Parathyroid adenoma (tissue), 2 donors: ENCODE results near the gene SUSD4.

Source experiments
- H2AFZ ChIP-seq: fragments of 300-600 bp; sonication (generic); one replicate; pipeline ENCODE4 v1.7.0; 2017; ENCODE audit warnings: antibody characterized with exemption, mild to moderate bottlenecking
- H3K27ac ChIP-seq: fragments of 300-600 bp; sonication (generic); one replicate; pipeline ENCODE4 v1.7.0; 2017
- H3K27me3 ChIP-seq: fragments of 300-600 bp; sonication (generic); one replicate; pipeline ENCODE4 v1.7.0; 2017; ENCODE audit warnings: low read length; ENCODE audit not compliant: control insufficient read depth, insufficient read depth
- H3K36me3 ChIP-seq: fragments of 300-600 bp; sonication (generic); one replicate; pipeline ENCODE4 v1.7.0; 2017; ENCODE audit warnings: low read length; ENCODE audit not compliant: control insufficient read depth, insufficient read depth
- H3K4me1 ChIP-seq: fragments of 300-600 bp; sonication (generic); one replicate; pipeline ENCODE4 v1.7.0; 2017; ENCODE audit warnings: control low read depth
- H3K4me2 ChIP-seq: fragments of 300-600 bp; sonication (generic); one replicate; pipeline ENCODE4 v1.7.0; 2017; ENCODE audit warnings: low read length
- H3K4me3 ChIP-seq: fragments of 300-600 bp; sonication (generic); one replicate; pipeline ENCODE4 v1.7.0; 2017; ENCODE audit warnings: low read depth, low read length
- H3K79me2 ChIP-seq: fragments of 300-600 bp; sonication (generic); one replicate; pipeline ENCODE4 v1.7.0; 2017; ENCODE audit warnings: control low read depth
- H3K9ac ChIP-seq: fragments of 300-600 bp; sonication (generic); one replicate; pipeline ENCODE4 v1.7.0; 2017; ENCODE audit warnings: mild to moderate bottlenecking
- H3K9me3 ChIP-seq: fragments of 300-600 bp; sonication (generic); one replicate; pipeline ENCODE4 v1.7.0; 2017; ENCODE audit warnings: low read length; ENCODE audit not compliant: control insufficient read depth
- TF ChIP-seq, protein P1 (sequence below): fragments of 300-600 bp; sonication (generic); IDR thresholded peaks from one replicate; pipeline ENCODE4 v1.7.0; 2017; ENCODE audit warnings: antibody characterized with exemption, mild to moderate bottlenecking
- donor health status: primary hyperparathyroidism.

Gene SUSD4

DNA sequence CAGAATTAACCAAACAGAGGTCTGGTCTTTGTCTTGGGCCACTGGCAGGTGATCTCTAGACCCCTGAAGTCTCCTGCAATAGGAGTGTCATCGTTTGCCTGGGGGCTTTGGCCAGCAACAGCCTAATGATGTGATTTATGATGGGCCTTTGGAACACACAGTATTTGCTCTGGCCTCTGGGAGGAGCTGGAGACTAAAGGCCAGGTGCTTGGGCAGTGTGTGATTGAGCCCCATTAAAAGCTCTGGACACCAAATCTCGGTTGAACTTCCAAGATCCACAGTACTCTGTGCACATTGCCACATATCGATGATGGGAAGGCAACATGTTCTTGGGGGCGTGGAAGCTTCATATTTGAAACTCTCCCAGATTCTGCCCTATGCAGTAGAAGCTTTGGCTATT, 188.9 kb downstream of the SUSD4 start:
- Histone ChIP-seq H3K9ac (no peak overlapping the region), H3K4me1 (no peaks in the 10 kb centered on the region), H3K27ac (no peak overlapping the region)

More for the DNA sequence above, 188.9 kb downstream of the SUSD4 start:
- no peak overlapping the region for H3K4me3 ChIP-seq
- H2AFZ ChIP-seq: no peak overlapping the region
- no peaks in the 10 kb centered on the region for H3K79me2 ChIP-seq
- TF ChIP-seq, protein P1, sequence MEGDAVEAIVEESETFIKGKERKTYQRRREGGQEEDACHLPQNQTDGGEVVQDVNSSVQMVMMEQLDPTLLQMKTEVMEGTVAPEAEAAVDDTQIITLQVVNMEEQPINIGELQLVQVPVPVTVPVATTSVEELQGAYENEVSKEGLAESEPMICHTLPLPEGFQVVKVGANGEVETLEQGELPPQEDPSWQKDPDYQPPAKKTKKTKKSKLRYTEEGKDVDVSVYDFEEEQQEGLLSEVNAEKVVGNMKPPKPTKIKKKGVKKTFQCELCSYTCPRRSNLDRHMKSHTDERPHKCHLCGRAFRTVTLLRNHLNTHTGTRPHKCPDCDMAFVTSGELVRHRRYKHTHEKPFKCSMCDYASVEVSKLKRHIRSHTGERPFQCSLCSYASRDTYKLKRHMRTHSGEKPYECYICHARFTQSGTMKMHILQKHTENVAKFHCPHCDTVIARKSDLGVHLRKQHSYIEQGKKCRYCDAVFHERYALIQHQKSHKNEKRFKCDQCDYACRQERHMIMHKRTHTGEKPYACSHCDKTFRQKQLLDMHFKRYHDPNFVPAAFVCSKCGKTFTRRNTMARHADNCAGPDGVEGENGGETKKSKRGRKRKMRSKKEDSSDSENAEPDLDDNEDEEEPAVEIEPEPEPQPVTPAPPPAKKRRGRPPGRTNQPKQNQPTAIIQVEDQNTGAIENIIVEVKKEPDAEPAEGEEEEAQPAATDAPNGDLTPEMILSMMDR: no peak
- H3K9me3 ChIP-seq: no peaks in the 10 kb centered on the region
- no peaks in the 10 kb centered on the region for H3K27me3 ChIP-seq
- no peaks in the 10 kb centered on the region for H3K36me3 ChIP-seq
- no peak overlapping the region for H3K4me2 ChIP-seq
